PC-3 (cell line): ENCODE data around the gene TCP1. TPM values are rescaled to one million over a fixed set of nuclear protein-coding genes. Genes with fewer than 3 reads are reported as not detected.

Source experiments
- ATAC-seq: fragments of 200-7000 bp; cut with Tn5 transposase; 2 replicates; pipeline ENCODE4 v1.9.1; 2020; ENCODE audit warnings: mild to moderate bottlenecking, moderate library complexity
- BruUV-seq: library from RNA; stranded (reverse); fragments of 400-500 nt; replicated peaks from 2 replicates; lab custom pipeline; 2021; lab: Mats Ljungman, UMichigan
- CTCF ChIA-PET: fragments of 300-600 bp; sonication (Branson Sonifier 250); formaldehyde crosslinking; loops from one replicate; lab custom pipeline; 2022; ENCODE audit warnings: antibody characterized with exemption; lab: Charles Lee
- POLR2A ChIA-PET: fragments of 300-600 bp; sonication (Branson Sonifier 250); formaldehyde crosslinking; loops from one replicate; lab custom pipeline; 2022; ENCODE audit warnings: antibody characterized with exemption; ENCODE audit not compliant: unreplicated experiment; lab: Charles Lee
- DNase-seq: peaks from one replicate; pipeline ENCODE4 v3.0.0-alpha.2; 2015
- H2AFZ ChIP-seq: fragments of 300-600 bp; sonication (generic); 2 replicates; pipeline ENCODE4 v1.6.0; 2016; ENCODE audit warnings: antibody characterized with exemption, low read length
- H3F3A ChIP-seq: fragments of 300-600 bp; sonication (generic); one replicate; pipeline ENCODE4 v1.6.0; 2017; ENCODE audit warnings: antibody characterized with exemption, low read length, control low read depth, mild to moderate bottlenecking; ENCODE audit not compliant: unreplicated experiment
- H3K27ac ChIP-seq: fragments of 300-600 bp; sonication (generic); 2 replicates; pipeline ENCODE4 v1.5.1; 2016; ENCODE audit warnings: mild to moderate bottlenecking, low read length
- H3K27me3 ChIP-seq: fragments of 300-600 bp; sonication (generic); 2 replicates; pipeline ENCODE4 v1.6.1; 2016; ENCODE audit warnings: low read length, mixed read lengths
- H3K36me3 ChIP-seq: fragments of 300-600 bp; sonication (generic); 2 replicates; pipeline ENCODE4 v1.6.1; 2016; ENCODE audit warnings: low read depth, mixed run types, low read length, mixed read lengths
- H3K4me1 ChIP-seq: fragments of 300-600 bp; sonication (generic); 2 replicates; pipeline ENCODE4 v1.5.1; 2016; ENCODE audit warnings: low read length; ENCODE audit not compliant: insufficient read depth
- H3K4me2 ChIP-seq: fragments of 300-600 bp; sonication (generic); 2 replicates; pipeline ENCODE4 v1.6.0; 2016; ENCODE audit warnings: low read length
- H3K4me3 ChIP-seq: fragments of 300-600 bp; sonication (generic); 2 replicates; pipeline ENCODE4 v1.5.1; 2016; ENCODE audit warnings: mild to moderate bottlenecking, low read length, mixed read lengths
- H3K79me2 ChIP-seq: fragments of 300-600 bp; sonication (generic); 2 replicates; pipeline ENCODE4 v1.6.1; 2017; ENCODE audit warnings: low read length, mixed read lengths
- H3K9ac ChIP-seq: fragments of 300-600 bp; sonication (generic); 2 replicates; pipeline ENCODE4 v1.6.0; 2016; ENCODE audit warnings: mild to moderate bottlenecking, low read length
- H3K9me2 ChIP-seq: fragments of 300-600 bp; sonication (generic); replicated peaks from 2 replicates; pipeline ENCODE4 v1.6.1; 2016; ENCODE audit warnings: mixed run types, low read length, mixed read lengths
- H3K9me3 ChIP-seq: fragments of 300-600 bp; sonication (generic); 2 replicates; pipeline ENCODE4 v1.6.1; 2016; ENCODE audit warnings: low read length, mixed read lengths
- H4K20me1 ChIP-seq: fragments of 300-600 bp; sonication (generic); 2 replicates; pipeline ENCODE4 v1.6.1; 2016; ENCODE audit warnings: low read length, mixed read lengths
- EZH2 ChIP-seq: fragments of 300-600 bp; sonication (generic); IDR thresholded peaks from one replicate; pipeline ENCODE4 v1.6.1; 2017; ENCODE audit warnings: antibody characterized with exemption, mild to moderate bottlenecking, low read length; ENCODE audit not compliant: unreplicated experiment
- EZH2phosphoT487 ChIP-seq: fragments of 300-600 bp; sonication (generic); IDR thresholded peaks from 2 replicates; pipeline ENCODE4 v1.6.1; 2018; ENCODE audit warnings: mild to moderate bottlenecking, antibody characterized with exemption, low read length, borderline replicate concordance
- intact Hi-C: fragments of 100-400 bp; cut with micrococcal nuclease; formaldehyde crosslinking; loops from 2 replicates; pipeline ENCODE4 v1.9.0; 2023
- total RNA-seq: library from RNA; depleted of rRNA; stranded (reverse); fragments of >200 nt; gene quantifications from 2 replicates; pipeline ENCODE4 v1.2.3, GENCODE V29; 2014
- TF ChIP-seq, protein P1 (sequence below): fragments of 300-600 bp; sonication (generic); conservative IDR thresholded peaks from 2 replicates; pipeline ENCODE4 v1.5.1; 2017; ENCODE audit warnings: antibody characterized with exemption, low read depth, mild to moderate bottlenecking, low read length

The TCP1 gene
- total RNA-seq, 1 experiment from 2014 or later: 280 TPM

DNA sequence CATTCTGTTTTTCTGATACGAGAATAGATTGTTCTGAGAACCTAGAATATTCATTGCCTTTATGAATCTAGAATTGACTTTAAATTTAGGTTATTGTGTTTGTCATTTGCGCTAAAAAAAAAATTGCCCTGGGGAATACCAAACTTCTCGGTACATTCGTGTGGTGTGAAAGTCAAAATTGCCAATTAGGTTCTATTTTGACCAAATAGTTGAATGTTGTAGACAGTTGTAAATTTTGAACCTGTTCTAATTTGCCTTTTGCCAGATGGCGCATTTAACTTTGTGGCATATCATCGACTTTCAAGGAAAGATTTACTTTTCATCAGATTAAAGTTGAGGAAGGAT is 59.1 kb downstream of the TCP1 start:
- Histone ChIP-seq H3K9me3 (no peaks in the 10 kb centered on the region), H3K36me3 (peaks cover 15% of the 10 kb centered on the region; the same call in 1 of the 2 replicates), H2AFZ (no peak overlapping the region), H3F3A (no peaks in the 10 kb centered on the region), H3K4me2 (peak overlapping the region; percentile 89), H4K20me1 (peaks cover 55% of the 10 kb centered on the region), H3K27ac (no peak overlapping the region), H3K27me3 (no peaks in the 10 kb centered on the region), H3K9ac (no peak overlapping the region), H3K4me3 (peak overlapping the region; percentile 99), H3K79me2 (peaks cover 95% of the 10 kb centered on the region), H3K4me1 (peaks cover 13% of the 10 kb centered on the region), H3K9me2 (no peaks in the 10 kb centered on the region)
- ChIA-PET POLR2A (no interaction called here), CTCF (no interaction called here)
- BruUV-seq: no TSS peak
- TF ChIP-seq EZH2phosphoT487 (no peak), EZH2 (no peak)
- TF ChIP-seq, protein P1, sequence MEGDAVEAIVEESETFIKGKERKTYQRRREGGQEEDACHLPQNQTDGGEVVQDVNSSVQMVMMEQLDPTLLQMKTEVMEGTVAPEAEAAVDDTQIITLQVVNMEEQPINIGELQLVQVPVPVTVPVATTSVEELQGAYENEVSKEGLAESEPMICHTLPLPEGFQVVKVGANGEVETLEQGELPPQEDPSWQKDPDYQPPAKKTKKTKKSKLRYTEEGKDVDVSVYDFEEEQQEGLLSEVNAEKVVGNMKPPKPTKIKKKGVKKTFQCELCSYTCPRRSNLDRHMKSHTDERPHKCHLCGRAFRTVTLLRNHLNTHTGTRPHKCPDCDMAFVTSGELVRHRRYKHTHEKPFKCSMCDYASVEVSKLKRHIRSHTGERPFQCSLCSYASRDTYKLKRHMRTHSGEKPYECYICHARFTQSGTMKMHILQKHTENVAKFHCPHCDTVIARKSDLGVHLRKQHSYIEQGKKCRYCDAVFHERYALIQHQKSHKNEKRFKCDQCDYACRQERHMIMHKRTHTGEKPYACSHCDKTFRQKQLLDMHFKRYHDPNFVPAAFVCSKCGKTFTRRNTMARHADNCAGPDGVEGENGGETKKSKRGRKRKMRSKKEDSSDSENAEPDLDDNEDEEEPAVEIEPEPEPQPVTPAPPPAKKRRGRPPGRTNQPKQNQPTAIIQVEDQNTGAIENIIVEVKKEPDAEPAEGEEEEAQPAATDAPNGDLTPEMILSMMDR: no peak
- no peak for ATAC-seq
- intact Hi-C loops: no loop called here
- DNase-seq: no peak

DNA sequence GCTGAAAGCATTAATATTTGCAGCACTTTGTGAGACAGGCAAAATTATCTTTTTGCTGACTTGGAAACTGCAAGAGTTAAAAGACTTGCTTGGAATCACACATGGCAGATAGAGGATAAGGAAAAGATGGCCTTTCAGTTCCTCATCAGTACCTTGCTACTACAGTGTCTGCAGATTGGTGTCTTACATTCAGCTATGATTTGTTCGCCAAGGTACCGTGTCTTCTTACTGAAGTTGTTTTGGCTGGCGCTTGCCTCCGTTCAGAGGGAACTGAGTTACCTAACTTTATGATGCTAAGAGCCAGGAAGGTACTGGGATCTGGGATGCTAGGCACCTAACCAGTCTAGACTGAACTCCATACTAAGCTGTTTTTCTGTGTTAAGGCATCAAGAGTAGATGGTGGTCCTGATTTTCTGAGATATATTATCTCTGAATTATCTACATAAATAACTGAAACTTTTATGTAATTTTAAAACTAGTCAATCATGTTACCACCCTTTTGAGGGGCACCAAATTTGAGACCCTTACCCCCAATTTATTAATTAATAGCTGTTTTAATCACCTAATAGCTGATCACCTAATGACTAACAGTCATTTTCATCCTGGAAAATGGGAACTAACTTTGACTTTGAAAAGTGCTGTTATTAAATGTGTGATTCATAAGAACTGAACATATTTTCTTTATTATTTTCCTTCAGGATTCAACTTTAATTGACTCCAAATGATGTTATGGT is 59.6 kb downstream of the TCP1 start:
- H3K27ac ChIP-seq: no peak overlapping the region
- no peak for DNase-seq
- peaks cover 15% of the 10 kb centered on the region; the same call in 1 of the 2 replicates for H3K36me3 ChIP-seq
- TF ChIP-seq, protein P1: no peak
- TF ChIP-seq EZH2: no peak
- no peak for TF ChIP-seq EZH2phosphoT487
- peak overlapping the region; percentile 89 for H3K4me2 ChIP-seq
- H3K9me3 ChIP-seq: no peaks in the 10 kb centered on the region
- POLR2A ChIA-PET: no interaction called here
- H3K9me2 ChIP-seq: no peaks in the 10 kb centered on the region
- BruUV-seq: no TSS peak
- H3K4me1 ChIP-seq: peaks cover 15% of the 10 kb centered on the region
- no peak overlapping the region for H2AFZ ChIP-seq
- H3K4me3 ChIP-seq: peak overlapping the region; percentile 99
- intact Hi-C loops: no loop called here
- H4K20me1 ChIP-seq: peaks cover 50% of the 10 kb centered on the region
- H3K79me2 ChIP-seq: peaks cover 95% of the 10 kb centered on the region
- H3K9ac ChIP-seq: peak overlapping the region; percentile 97; the same call in 1 of the 2 replicates
- CTCF ChIA-PET: no interaction called here
- no peak for ATAC-seq
- H3K27me3 ChIP-seq: no peaks in the 10 kb centered on the region
- H3F3A ChIP-seq: no peaks in the 10 kb centered on the region

DNA sequence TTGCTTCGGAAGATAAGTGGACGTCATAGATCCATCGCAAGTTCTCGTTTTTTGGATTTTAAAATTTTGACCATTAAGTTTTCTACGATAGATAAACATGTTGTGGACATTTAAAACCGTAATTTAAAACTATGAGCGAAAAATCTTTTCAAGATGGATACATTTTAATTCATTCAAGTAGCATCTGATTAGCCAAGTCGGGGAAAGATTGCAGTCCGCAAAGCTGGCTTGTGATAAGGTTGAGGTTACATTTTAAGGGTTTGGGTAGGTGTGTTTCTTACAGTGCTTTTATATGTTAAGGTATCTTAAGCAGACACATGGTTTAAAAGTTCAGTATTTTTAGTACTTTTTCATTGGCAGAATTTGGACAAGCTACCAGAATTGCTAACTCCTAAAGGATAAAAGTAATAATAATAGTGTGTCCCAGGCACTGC is 60.9 kb downstream of the TCP1 start:
- intact Hi-C loops: no loop called here
- H3K36me3 ChIP-seq: peaks cover 15% of the 10 kb centered on the region; the same call in 1 of the 2 replicates
- H3K27me3 ChIP-seq: no peaks in the 10 kb centered on the region
- peaks cover 16% of the 10 kb centered on the region for H3K4me1 ChIP-seq
- H2AFZ ChIP-seq: no peak overlapping the region
- TF ChIP-seq EZH2phosphoT487 (no peak), EZH2 (no peak)
- TF ChIP-seq, protein P1: no peak
- DNase-seq: no peak
- ChIA-PET POLR2A (no interaction called here), CTCF (no interaction called here)
- peak overlapping the region; percentile 89 for H3K4me2 ChIP-seq
- H4K20me1 ChIP-seq: peaks cover 45% of the 10 kb centered on the region
- TSS peak; percentile 44 for BruUV-seq
- H3K4me3 ChIP-seq: peak overlapping the region; percentile 99
- H3K9me2 ChIP-seq: no peaks in the 10 kb centered on the region
- H3K27ac ChIP-seq: no peak overlapping the region
- H3K79me2 ChIP-seq: peaks cover 95% of the 10 kb centered on the region
- H3K9ac ChIP-seq: peak overlapping the region; percentile 97
- H3F3A ChIP-seq: no peaks in the 10 kb centered on the region
- H3K9me3 ChIP-seq: no peaks in the 10 kb centered on the region
- ATAC-seq: no peak
